ENCODE measurements around the gene SKI. TPM values are rescaled to one million over a fixed set of nuclear protein-coding genes. Genes with fewer than 3 reads are reported as not detected.

The SKI gene
- total RNA-seq, 6 donors from 2014 or later = 57.3 to 108 (median 96.9) TPM

GRCh38 chr1:2208309-2209239 lies 19.5 kb upstream of the SKI start:
- H3K4me1 ChIP-seq = peaks cover 47 to 83% (median 63%) of the 10 kb centered on the region in 4 donors
- no peaks in the 10 kb centered on the region for H3K36me3 ChIP-seq
- no peaks in the 10 kb centered on the region for H3K9me3 ChIP-seq
- peak in 1 of 2 donors; percentile 63 for ATAC-seq (ENCODE audit: low FRiP score in 2 of 2)
- peak overlapping the region; percentile 76 to 90 (median 84) for H3K27ac ChIP-seq
- no peaks in the 10 kb centered on the region for H3K27me3 ChIP-seq
- peak in 1 of 4 donors; percentile 14 for TF ChIP-seq POLR2A (IDR thresholded peaks at IDR 0.05)
- TF ChIP-seq EP300 (IDR thresholded peaks at IDR 0.05) = no peak
- TF ChIP-seq POLR2AphosphoS5 (IDR thresholded peaks at IDR 0.05) = peak in 1 of 2 donors; percentile 14
- peak in 2 of 6 experiments; percentile 8 to 37 for TF ChIP-seq CTCF (IDR thresholded peaks at IDR 0.05)
- H3K4me3 ChIP-seq = no peak overlapping the region
- peak; percentile 86 to 90 for DNase-seq
- WGBS, 2 donors = 53 to 55% methylated on average over 22 to 23 of the region's 24 CpGs

GRCh38 chr1:2209400-2210083 lies 18.6 kb upstream of the SKI start:
- no peak for TF ChIP-seq POLR2AphosphoS5 (IDR thresholded peaks at IDR 0.05)
- no peak for ATAC-seq (ENCODE audit: low FRiP score in 2 of 2)
- Histone ChIP-seq H3K9me3 (no peaks in the 10 kb centered on the region), H3K36me3 (no peaks in the 10 kb centered on the region), H3K4me1 (peaks cover 53 to 83% (median 63%) of the 10 kb centered on the region in 4 donors), H3K4me3 (no peak overlapping the region), H3K27me3 (no peaks in the 10 kb centered on the region), H3K27ac (peak overlapping the region; percentile 76 to 90 (median 84))
- peak in 1 of 2 donors; percentile 80 for DNase-seq
- WGBS, 2 donors = 76 to 82% methylated on average over 10 to 18 of the region's 18 CpGs

GRCh38 chr1:2210084-2210653 lies 17.9 kb upstream of the SKI start:
- Histone ChIP-seq H3K27me3 (no peaks in the 10 kb centered on the region), H3K36me3 (no peaks in the 10 kb centered on the region), H3K9me3 (no peaks in the 10 kb centered on the region), H3K4me1 (peaks cover 59 to 89% (median 69%) of the 10 kb centered on the region in 4 donors), H3K27ac (peak overlapping the region; percentile 76 to 90 (median 84)), H3K4me3 (no peak overlapping the region)
- 90 to 97% methylated on average over 5 to 19 of the region's 19 CpGs for WGBS, 2 donors
- DNase-seq (peak in 1 of 2 donors; percentile 73), ATAC-seq (ENCODE audit: low FRiP score in 2 of 2) (no peak)
- TF ChIP-seq EP300 (IDR thresholded peaks at IDR 0.05) (no peak), POLR2A (IDR thresholded peaks at IDR 0.05) (no peak), CTCF (IDR thresholded peaks at IDR 0.05) (no peak), POLR2AphosphoS5 (IDR thresholded peaks at IDR 0.05) (no peak)

GRCh38 chr1:2210786-2211185 lies 17.3 kb upstream of the SKI start:
- TF ChIP-seq POLR2AphosphoS5 (IDR thresholded peaks at IDR 0.05) (no peak), EP300 (IDR thresholded peaks at IDR 0.05) (no peak), CTCF (IDR thresholded peaks at IDR 0.05) (no peak), POLR2A (IDR thresholded peaks at IDR 0.05) (no peak)
- peak in 1 of 2 donors; percentile 81 for DNase-seq
- 93 to 96% methylated on average over 6 to 11 of the region's 13 CpGs for WGBS, 2 donors

GRCh38 chr1:2212274-2212531 lies 15.9 kb upstream of the SKI start:
- H3K27ac ChIP-seq = peak overlapping the region; percentile 89 to 95 (median 92)
- DNase-seq (peak in 1 of 2 donors; percentile 79), ATAC-seq (ENCODE audit: low FRiP score in 2 of 2) (peak in 1 of 2 donors; percentile 0)
- TF ChIP-seq POLR2A (IDR thresholded peaks at IDR 0.05) (no peak), CTCF (IDR thresholded peaks at IDR 0.05) (no peak), EP300 (IDR thresholded peaks at IDR 0.05) (no peak), POLR2AphosphoS5 (IDR thresholded peaks at IDR 0.05) (no peak)
- peaks cover 52 to 73% (median 56%) of the 10 kb centered on the region in 4 donors for H3K4me1 ChIP-seq
- peak overlapping the region in 3 of 4 donors; percentile 19 to 42 (median 35) for H3K4me3 ChIP-seq
- no peaks in the 10 kb centered on the region for H3K36me3 ChIP-seq
- 26 to 55% methylated on average over 6 to 7 of the region's 10 CpGs for WGBS, 2 donors
- H3K27me3 ChIP-seq = no peaks in the 10 kb centered on the region
- H3K9me3 ChIP-seq = no peaks in the 10 kb centered on the region

More at GRCh38 chr1:2210786-2211185, 17.3 kb upstream of the SKI start:
- Histone ChIP-seq H3K4me1 (peaks cover 58 to 85% (median 64%) of the 10 kb centered on the region in 4 donors), H3K27ac (peak overlapping the region in 3 of 4 donors; percentile 30 to 90 (median 86)), H3K9me3 (no peaks in the 10 kb centered on the region), H3K36me3 (no peaks in the 10 kb centered on the region), H3K27me3 (no peaks in the 10 kb centered on the region), H3K4me3 (no peak overlapping the region)
- no peak for ATAC-seq (ENCODE audit: low FRiP score in 2 of 2)

All from upper lobe of left lung (tissue), 6 donors.